Caco-2 (cell line): Measurements from ENCODE around the gene LRMDA. TPM values are rescaled to one million over a fixed set of nuclear protein-coding genes. Genes with fewer than 3 reads are reported as not detected.

Experiments used
- BruUV-seq: library from RNA; stranded (reverse); fragments of 400-500 nt; replicated peaks from 2 replicates; lab custom pipeline; 2021; lab: Mats Ljungman, UMichigan
- CTCF ChIA-PET: fragments of 300-600 bp; sonication (Branson Sonifier 250); formaldehyde crosslinking; loops from one replicate; lab custom pipeline; 2022; ENCODE audit warnings: antibody characterized with exemption; lab: Charles Lee
- POLR2A ChIA-PET: fragments of 300-600 bp; sonication (Branson Sonifier 250); formaldehyde crosslinking; loops from one replicate; lab custom pipeline; 2022; ENCODE audit warnings: antibody characterized with exemption; lab: Charles Lee
- DNase-seq, 2 experiments: peaks; one replicate each; pipeline versions ENCODE4 v3.0.0 to v3.0.0-alpha.2; 2020 to 2022
- H3K27me3 ChIP-seq: replicated peaks from 2 replicates; pipeline ENCODE4 v1.6.0; 2011; ENCODE audit warnings: low read length; ENCODE audit not compliant: control insufficient read depth, insufficient read depth
- H3K36me3 ChIP-seq: 2 replicates; pipeline ENCODE4 v1.5.1; 2011; ENCODE audit warnings: low read length; ENCODE audit not compliant: control insufficient read depth, insufficient read depth
- H3K4me1 ChIP-seq: fragments of 250-450 bp; sonication (Bioruptor Pico); 2 replicates; pipeline ENCODE4 v1.5.1; 2020; ENCODE audit warnings: mild to moderate bottlenecking
- H3K4me3 ChIP-seq: 2 replicates; pipeline ENCODE4 v1.5.1; 2011; ENCODE audit warnings: low read depth, mild to moderate bottlenecking, control low read depth, low read length
- H3K9me3 ChIP-seq: fragments of 250-450 bp; sonication (Bioruptor Pico); 2 replicates; pipeline ENCODE4 v1.5.1; 2020; ENCODE audit warnings: mild to moderate bottlenecking, moderate library complexity
- H3K27ac Mint-ChIP-seq: one replicate; pipeline ENCODE4 v1.8.0; 2022; ENCODE audit warnings: mixed read lengths; ENCODE audit not compliant: unreplicated experiment
- H3K27me3 Mint-ChIP-seq: one replicate; pipeline ENCODE4 v1.8.0; 2022; ENCODE audit warnings: mixed read lengths; ENCODE audit not compliant: insufficient read depth, unreplicated experiment
- H3K36me3 Mint-ChIP-seq: one replicate; pipeline ENCODE4 v1.8.0; 2022; ENCODE audit warnings: mild to moderate bottlenecking, mixed read lengths; ENCODE audit not compliant: insufficient read depth, unreplicated experiment
- H3K4me1 Mint-ChIP-seq: one replicate; pipeline ENCODE4 v1.8.0; 2022; ENCODE audit warnings: low read depth, mixed read lengths; ENCODE audit not compliant: unreplicated experiment
- H3K4me3 Mint-ChIP-seq: one replicate; pipeline ENCODE4 v1.8.0; 2022; ENCODE audit warnings: mild to moderate bottlenecking, moderate library complexity, mixed read lengths; ENCODE audit not compliant: unreplicated experiment
- H3K9me3 Mint-ChIP-seq: one replicate; pipeline ENCODE4 v1.8.0; 2022; ENCODE audit warnings: mixed read lengths; ENCODE audit not compliant: unreplicated experiment
- intact Hi-C: fragments of 100-400 bp; cut with micrococcal nuclease; formaldehyde crosslinking; loops from one replicate; pipeline ENCODE4 v1.10.0; 2022; ENCODE audit not compliant: unreplicated experiment
- total RNA-seq: library from RNA; stranded (reverse); gene quantifications from 2 replicates; pipeline ENCODE4 v1.2.3, GENCODE V29; 2022
- TF ChIP-seq, protein P1 (sequence below), 2 experiments: fragments of 200-600 bp in 1 of 2; IDR thresholded peaks; 1 replicate in 1 of 2; 2 replicates in 1 of 2; pipeline versions ENCODE4 v1.5.1 to v1.8.0; 2011 to 2022; ENCODE audit warnings: antibody characterized with exemption in 1 of 2, control low read depth in 1 of 2, inconsistent platforms in 1 of 2, low read depth in 1 of 2, low read length in 1 of 2, mild to moderate bottlenecking in 1 of 2, moderate library complexity in 1 of 2; ENCODE audit not compliant: insufficient read depth in 1 of 2, severe bottlenecking in 1 of 2, unreplicated experiment in 1 of 2

LRMDA gene
- total RNA-seq, 1 experiment from 2014 or later: 18.5 TPM

DNA sequence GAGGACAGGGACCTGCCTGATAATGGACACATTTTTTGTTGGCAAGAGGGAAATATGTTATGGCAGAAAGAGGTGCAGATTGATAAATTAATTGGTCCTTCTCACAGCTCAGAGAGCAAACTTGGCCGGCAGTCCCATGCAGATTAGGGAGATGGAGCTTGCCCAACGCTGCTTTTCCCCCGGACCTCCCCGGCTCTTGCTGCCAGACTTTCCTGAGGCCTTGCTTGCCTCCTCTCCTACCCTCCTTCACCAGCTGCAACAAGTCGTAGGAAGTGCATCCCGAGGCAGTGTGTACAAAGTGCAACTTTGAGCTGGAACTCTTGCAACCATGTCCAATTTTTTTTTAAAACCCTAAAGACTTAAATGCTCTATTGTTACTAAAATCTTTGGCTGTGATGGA, 215.5 kb downstream of the LRMDA start:
- CTCF ChIA-PET: no interaction called here
- intact Hi-C loops: no loop called here
- POLR2A ChIA-PET: no interaction called here
- no peak overlapping the region for H3K4me3 ChIP-seq
- H3K4me3 Mint-ChIP-seq: no peak overlapping the region
- DNase-seq: no peak
- H3K9me3 ChIP-seq: no peaks in the 10 kb centered on the region
- H3K36me3 Mint-ChIP-seq: no peaks in the 10 kb centered on the region
- H3K4me1 ChIP-seq: no peaks in the 10 kb centered on the region
- no peaks in the 10 kb centered on the region for H3K27me3 ChIP-seq
- no peak overlapping the region for H3K27ac Mint-ChIP-seq
- TF ChIP-seq, protein P1, sequence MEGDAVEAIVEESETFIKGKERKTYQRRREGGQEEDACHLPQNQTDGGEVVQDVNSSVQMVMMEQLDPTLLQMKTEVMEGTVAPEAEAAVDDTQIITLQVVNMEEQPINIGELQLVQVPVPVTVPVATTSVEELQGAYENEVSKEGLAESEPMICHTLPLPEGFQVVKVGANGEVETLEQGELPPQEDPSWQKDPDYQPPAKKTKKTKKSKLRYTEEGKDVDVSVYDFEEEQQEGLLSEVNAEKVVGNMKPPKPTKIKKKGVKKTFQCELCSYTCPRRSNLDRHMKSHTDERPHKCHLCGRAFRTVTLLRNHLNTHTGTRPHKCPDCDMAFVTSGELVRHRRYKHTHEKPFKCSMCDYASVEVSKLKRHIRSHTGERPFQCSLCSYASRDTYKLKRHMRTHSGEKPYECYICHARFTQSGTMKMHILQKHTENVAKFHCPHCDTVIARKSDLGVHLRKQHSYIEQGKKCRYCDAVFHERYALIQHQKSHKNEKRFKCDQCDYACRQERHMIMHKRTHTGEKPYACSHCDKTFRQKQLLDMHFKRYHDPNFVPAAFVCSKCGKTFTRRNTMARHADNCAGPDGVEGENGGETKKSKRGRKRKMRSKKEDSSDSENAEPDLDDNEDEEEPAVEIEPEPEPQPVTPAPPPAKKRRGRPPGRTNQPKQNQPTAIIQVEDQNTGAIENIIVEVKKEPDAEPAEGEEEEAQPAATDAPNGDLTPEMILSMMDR (IDR thresholded peaks at IDR 0.05; ENCODE audit: insufficient read depth in 1 of 2, low read depth in 1 of 2, low read length in 1 of 2, severe bottlenecking in 1 of 2, unreplicated experiment in 1 of 2): no peak
- BruUV-seq: no TSS peak
- H3K27me3 Mint-ChIP-seq: no peaks in the 10 kb centered on the region
- H3K4me1 Mint-ChIP-seq: peaks cover 2% of the 10 kb centered on the region
- H3K9me3 Mint-ChIP-seq: peaks cover 10% of the 10 kb centered on the region
- no peaks in the 10 kb centered on the region for H3K36me3 ChIP-seq

DNA sequence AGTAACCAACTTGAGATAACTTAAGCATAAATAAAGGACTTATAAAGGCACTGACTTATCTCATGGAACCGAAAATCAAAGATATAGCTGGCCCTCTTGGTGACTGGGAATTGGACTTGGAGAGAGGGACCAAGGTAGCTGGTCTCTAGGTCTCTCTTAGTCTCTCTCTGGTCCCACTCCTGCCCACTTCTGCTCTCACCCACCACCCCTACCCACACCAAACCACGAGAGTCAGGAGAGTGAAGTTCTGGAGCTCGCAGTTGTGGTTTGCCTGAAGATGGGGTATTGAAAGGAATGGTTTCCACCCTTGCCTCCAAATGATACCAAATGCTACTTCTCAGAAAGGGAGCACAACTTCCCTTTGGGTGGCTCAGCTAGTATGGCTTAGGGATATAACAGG, 216.3 kb downstream of the LRMDA start:
- no peaks in the 10 kb centered on the region for H3K27me3 ChIP-seq
- H3K36me3 ChIP-seq: no peaks in the 10 kb centered on the region
- H3K36me3 Mint-ChIP-seq: no peaks in the 10 kb centered on the region
- no peak overlapping the region for H3K4me3 Mint-ChIP-seq
- ChIA-PET POLR2A (no interaction called here), CTCF (no interaction called here)
- no peak overlapping the region for H3K4me3 ChIP-seq
- peaks cover 10% of the 10 kb centered on the region for H3K9me3 Mint-ChIP-seq
- intact Hi-C loops: no loop called here
- no peaks in the 10 kb centered on the region for H3K9me3 ChIP-seq
- H3K27ac Mint-ChIP-seq: no peak overlapping the region
- TF ChIP-seq, protein P1 (IDR thresholded peaks at IDR 0.05; ENCODE audit: insufficient read depth in 1 of 2, low read depth in 1 of 2, low read length in 1 of 2, severe bottlenecking in 1 of 2, unreplicated experiment in 1 of 2): no peak
- H3K4me1 ChIP-seq: no peaks in the 10 kb centered on the region
- DNase-seq: no peak
- no TSS peak for BruUV-seq
- peaks cover 10% of the 10 kb centered on the region for H3K4me1 Mint-ChIP-seq
- H3K27me3 Mint-ChIP-seq: no peaks in the 10 kb centered on the region

DNA sequence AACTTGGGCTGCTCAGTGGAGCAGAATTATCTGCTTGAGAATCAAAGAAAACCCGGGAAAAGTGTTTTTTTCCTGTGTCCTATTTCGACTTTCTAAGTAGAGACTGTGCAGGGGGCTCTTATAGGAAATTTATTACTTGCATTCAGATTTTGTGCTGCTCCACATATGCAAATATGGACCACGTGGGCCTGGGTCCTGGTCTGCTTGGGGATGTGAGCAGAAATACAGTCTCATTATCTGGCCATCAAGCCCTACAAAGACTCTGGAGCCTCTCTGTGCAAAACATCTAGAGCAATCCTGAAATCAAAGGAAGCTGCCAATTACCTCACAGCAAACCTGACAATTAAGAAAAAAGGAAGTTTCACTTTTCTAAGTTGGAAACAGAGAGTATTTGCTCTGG, 216.9 kb downstream of the LRMDA start:
- Mint-ChIP-seq H3K4me3 (no peak overlapping the region), H3K27ac (no peak overlapping the region), H3K27me3 (no peaks in the 10 kb centered on the region), H3K4me1 (peaks cover 12% of the 10 kb centered on the region), H3K9me3 (peaks cover 10% of the 10 kb centered on the region), H3K36me3 (no peaks in the 10 kb centered on the region)
- BruUV-seq: no TSS peak
- Histone ChIP-seq H3K9me3 (no peaks in the 10 kb centered on the region), H3K4me3 (no peak overlapping the region), H3K36me3 (no peaks in the 10 kb centered on the region), H3K27me3 (no peaks in the 10 kb centered on the region), H3K4me1 (peaks cover under 1% of the 10 kb centered on the region; the same call in 1 of the 2 replicates)
- ChIA-PET POLR2A (no interaction called here), CTCF (no interaction called here)
- no peak for DNase-seq
- intact Hi-C loops: no loop called here
- TF ChIP-seq, protein P1 (IDR thresholded peaks at IDR 0.05; ENCODE audit: insufficient read depth in 1 of 2, low read depth in 1 of 2, low read length in 1 of 2, severe bottlenecking in 1 of 2, unreplicated experiment in 1 of 2): no peak
